GM18526 (cell line): ENCODE measurements around the gene TRIM46.

ENCODE experiments used
- POLR2A ChIP-seq: IDR thresholded peaks from 3 replicates; pipeline ENCODE4 v1.6.1; 2011; ENCODE audit not compliant: insufficient read length; ENCODE audit errors: extremely low read depth

TRIM46 gene

GRCh38 chr1:155193275-155193990 lies 19.8 kb downstream of the TRIM46 start:
- peak; percentile 32 for TF ChIP-seq POLR2A

GRCh38 chr1:155195201-155196102 lies 21.8 kb downstream of the TRIM46 start:
- no peak for TF ChIP-seq POLR2A

DNA sequence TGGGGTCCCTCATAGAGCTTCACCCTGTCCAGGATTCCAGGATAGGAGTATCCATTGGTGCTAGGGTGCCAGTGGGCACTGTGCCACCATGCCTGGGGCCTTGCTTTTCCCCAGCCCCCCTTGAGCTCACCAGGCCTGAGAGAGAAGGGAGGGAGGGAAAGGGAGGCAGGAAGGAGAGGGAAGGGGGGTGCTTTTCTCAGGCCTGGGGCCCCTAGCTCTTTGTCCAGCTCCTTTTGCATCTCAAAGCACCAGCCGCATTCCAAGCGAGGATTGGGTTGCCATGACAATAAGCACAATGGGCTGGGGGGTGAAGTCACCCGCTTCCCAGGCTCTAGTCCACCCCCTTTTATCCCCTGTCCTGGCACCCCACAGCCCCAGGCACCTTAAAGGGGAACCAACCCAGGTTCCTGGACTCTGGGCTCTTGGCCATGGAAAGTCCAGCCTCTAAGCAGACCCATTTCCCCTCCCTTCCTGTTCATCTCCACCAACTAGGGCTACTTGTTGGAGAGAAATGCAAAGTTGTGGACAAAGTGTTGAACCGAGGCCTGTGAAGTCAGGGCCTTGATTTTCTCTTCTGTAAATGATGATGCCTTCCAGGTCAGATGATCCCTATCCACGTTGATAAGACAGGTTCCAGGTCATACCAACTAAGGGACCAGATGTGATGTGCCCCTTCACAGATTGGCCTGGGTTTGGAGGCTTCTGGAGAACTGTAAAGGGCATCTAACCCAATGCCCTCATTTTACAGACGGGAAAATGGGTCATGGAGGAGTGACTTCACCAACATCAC lies 22.6 kb downstream of the TRIM46 start:
- TF ChIP-seq POLR2A = no peak

- TF ChIP-seq POLR2A = no peak
These were observed 23.4 kb downstream of the TRIM46 start for GRCh38 chr1:155196893-155197638.

- no peak for TF ChIP-seq POLR2A
These were observed 24.4 kb downstream of the TRIM46 start for GRCh38 chr1:155197901-155198546.

GRCh38 chr1:155198547-155198906 lies 24.9 kb downstream of the TRIM46 start:
- TF ChIP-seq POLR2A = no peak

- TF ChIP-seq POLR2A = no peak
These were observed 26.1 kb downstream of the TRIM46 start for GRCh38 chr1:155199792-155200191.

DNA sequence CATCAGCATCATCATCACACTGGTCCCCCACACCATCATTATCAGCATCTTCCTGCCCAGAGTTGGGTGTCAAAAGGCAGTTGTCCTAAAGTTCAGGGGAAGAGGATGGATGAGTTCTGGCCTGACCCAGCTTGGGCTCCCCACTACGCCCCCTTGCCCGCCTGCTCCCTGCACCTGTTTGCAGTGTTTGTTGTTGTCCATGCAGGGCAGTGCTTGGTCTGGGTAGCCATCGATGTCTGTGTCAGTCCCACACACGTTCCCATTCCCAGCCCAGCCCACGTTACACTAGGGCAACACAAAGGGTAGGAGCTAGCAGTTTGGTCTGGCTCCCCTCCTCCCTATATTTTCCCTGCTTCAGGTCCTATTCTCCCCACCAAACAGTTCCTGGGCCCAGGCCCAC lies 27.3 kb downstream of the TRIM46 start:
- no peak for TF ChIP-seq POLR2A

DNA sequence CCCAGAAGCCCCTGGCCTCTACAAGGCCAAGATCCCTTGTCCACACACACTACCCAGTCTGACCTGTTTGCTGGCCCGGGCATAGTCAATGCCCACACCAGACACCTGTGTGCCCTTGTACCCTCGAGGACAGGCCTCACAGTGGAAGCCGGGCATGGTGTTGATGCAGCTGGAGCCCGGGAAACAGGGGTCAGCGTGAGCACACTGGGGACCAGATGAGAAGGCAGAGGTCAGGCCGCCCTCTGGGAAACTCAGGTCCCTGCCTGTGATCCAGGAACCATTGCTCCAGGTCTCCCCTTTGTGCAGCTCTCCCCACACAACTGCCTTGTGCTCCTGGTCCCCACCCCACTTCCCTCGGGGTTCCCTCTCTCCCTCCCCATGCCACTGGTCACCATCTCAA lies 28.5 kb downstream of the TRIM46 start:
- TF ChIP-seq POLR2A = no peak

GRCh38 chr1:155202731-155203515 lies 29.3 kb downstream of the TRIM46 start:
- TF ChIP-seq POLR2A = no peak

DNA sequence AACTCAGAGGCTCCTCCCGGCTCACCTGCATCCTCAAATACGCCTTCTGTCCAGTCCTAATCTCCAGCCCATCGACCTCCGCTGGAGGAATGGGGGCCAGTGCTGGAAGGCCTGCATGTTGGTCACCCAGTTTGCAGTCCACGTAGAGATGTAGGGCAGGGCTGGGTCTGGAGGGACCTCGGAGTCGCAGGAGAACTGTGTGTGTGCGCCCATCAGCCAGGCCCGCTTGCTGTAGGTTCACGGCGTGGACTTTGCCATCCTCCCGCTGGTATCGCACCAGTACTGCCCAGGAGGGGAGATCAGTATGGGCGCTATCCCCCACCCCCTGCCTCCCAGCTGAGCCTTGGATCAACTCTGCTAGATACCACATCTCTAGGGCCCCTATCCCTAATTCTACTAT lies 31.4 kb downstream of the TRIM46 start:
- TF ChIP-seq POLR2A = no peak

DNA sequence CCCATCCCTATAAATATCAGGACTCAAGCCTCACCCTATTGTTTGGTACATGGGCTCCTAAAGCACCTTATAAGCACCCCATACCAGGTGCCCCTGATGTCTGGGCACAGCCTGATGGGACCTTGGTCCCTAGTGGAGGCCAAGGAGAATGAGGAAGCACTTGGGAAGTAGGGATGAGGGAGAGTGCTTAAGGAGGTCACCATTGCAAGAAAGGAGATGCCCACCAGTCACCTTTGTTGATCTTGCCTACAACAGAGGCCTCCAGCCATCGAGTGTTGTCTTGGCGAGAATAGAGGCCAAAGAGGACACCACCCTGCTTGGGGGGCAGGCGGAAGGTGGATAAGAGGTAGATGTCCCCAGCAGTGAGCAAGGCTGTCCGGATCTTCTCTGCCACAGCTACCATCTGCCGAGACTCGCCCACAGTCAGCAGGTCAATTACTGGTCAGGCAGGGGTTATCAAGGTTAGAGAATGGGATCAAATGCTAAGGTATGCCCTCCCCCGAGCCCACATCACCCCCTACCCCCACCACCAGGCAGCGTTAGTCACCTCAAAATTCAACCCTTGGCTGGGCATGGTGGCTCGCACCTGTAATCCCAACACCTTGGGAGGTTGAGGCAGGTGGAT lies 32.4 kb downstream of the TRIM46 start:
- TF ChIP-seq POLR2A = no peak
